Left hindlimb (tissue), 1 donor: ENCODE data around the gene SH3TC2.
A peak's percentile ranks its signal among the peaks of the same experiment; 100 is the strongest.

Experiments
- DNase-seq: peaks from one replicate; pipeline ENCODE4 v3.0.0-alpha.2; 2018

Gene SH3TC2

GRCh38 chr5:149056616-149057165 is 6.2 kb downstream of the SH3TC2 start:
- no peak for DNase-seq

- no peak for DNase-seq
Observed at GRCh38 chr5:149054416-149054815, 8.4 kb downstream of the SH3TC2 start.

GRCh38 chr5:149053072-149053695 is 9.7 kb downstream of the SH3TC2 start:
- peak; percentile 44 for DNase-seq

GRCh38 chr5:149049371-149049781 is 13.5 kb downstream of the SH3TC2 start:
- DNase-seq = no peak

- DNase-seq = no peak
Observed at GRCh38 chr5:149048811-149049210, 14.1 kb downstream of the SH3TC2 start.

DNA sequence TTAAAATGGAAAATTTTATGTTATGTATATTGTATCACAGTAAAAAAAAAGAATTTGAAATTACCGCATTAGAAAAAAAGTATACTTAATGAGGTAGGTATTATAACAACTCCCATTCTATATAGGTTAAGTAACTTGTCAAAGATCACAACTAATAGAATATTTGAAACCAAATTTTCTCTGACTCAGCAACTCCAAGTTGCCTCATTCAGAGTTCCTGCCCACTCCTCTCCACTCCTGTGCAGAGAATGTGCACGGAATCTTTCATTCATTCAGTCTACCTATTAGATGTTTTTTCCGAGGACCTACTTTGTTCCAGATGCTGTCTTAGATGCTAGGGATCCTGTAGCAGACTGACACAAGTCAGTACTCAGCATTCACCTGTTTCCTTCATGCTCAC is 15.4 kb downstream of the SH3TC2 start:
- no peak for DNase-seq

DNA sequence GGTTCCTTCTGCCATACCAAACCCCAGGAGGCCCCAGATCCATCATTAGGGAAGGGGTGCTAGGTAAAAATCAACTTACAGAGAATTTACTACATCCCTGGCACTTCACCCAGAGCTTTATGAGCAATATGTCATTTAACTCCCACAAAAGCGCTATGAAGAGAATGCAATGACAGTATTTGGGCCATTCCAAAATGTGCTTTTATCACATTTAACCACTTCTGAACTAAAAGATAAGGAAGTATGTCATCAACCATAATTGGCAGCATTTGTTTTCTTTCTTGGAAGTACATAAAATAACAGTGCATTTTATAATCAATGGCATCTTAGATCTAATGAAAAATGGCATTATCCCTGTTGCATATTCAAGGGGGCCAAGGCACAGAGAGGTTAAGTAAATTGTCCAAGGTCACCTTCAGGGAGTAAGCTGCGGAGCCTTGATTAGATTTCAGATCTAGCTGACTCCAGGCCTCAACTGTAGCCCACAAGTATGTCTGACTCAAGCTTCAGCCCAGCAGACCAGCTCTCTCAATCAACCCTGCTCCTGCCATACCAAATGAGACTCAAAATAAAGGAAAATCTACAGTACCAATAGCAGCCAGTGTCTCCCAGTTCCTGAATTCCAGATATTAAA is 16.5 kb downstream of the SH3TC2 start:
- no peak for DNase-seq

- DNase-seq = no peak
Observed at GRCh38 chr5:149045089-149045460, 17.8 kb downstream of the SH3TC2 start.

DNA sequence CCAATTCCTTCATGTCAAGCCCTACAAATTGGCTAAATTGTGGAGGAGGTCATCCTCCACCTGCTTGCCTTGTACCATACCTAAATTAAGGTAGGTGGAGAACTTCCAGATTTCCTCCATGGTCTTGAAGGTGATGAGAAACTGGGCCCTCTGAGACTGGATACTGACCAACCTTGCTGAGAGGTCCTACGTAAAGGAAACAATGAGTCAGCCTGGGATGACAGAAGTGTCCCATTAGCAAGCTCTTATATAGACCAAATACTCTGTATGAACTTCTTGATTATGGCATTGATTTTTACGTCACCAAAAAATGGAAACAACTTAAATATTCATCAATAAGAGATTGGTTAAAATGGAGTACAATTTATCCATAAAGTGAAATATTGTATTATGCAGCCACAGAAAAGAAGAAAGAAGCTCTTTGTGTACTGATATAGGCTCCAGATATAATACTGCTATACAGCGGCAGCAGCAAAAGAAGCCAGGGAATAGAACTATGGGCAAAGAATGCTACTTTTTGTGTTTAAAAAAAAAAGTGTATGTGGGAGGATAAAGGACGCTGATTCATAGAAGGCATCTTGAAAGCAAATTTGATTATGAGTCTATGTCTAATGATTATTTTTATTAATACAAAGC is 18.3 kb downstream of the SH3TC2 start:
- DNase-seq = no peak

DNA sequence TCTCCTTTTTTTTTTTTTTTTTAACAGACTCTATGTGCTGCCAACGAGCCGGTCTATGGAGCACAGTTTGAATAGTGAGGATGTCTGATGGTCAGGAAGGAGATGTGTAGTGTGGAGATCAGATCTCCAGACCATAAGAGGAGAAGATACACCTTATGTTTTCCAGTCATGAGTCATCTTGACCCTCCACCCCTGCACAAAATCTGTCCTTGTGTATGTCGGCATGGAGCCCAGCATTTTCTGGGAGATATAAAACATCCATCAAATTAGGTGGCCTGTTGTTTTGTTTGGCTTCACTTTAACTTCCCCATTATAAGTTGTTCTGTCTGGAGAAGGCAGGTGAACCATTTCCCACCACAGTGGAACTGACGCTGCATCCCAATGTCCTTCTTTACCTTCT is 19.2 kb downstream of the SH3TC2 start:
- DNase-seq = no peak

DNA sequence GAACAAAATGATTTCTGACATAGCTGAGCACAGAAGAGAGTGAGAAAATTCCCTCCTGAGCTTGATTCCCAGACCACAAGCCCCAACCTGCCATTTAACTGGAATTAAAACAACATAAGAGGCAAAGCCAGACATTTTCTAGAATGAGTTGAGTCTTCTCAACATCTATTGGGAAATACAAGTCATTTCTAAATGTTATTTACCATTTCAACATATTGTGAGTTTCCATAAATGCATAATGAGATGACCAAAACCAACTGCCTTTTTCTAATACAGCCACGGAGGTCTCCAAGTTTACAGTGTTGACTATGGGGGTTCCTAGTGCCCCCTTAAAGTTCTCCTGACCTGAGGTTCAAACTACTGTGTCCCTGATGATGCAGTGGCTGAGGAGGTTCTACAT is 20.0 kb downstream of the SH3TC2 start:
- DNase-seq = no peak

DNA sequence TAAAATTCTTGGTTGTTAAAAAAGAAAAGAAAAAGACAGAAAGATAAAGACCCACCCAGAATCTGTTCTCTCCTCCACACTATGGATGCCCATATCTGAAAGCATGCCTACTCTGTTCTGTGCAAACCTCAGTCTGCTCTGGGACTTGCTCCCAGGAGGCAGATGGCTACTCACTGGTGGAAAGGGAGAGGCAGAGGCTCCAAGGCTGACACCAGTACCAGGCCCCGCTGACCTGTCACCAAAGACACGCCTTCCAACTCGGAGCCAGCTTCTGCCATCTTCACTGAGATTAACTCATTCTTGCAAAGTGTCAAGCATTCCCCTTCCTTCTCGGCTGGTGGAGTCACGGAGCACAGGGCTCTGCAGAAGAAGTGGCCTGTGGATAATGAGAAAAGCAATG is 21.6 kb downstream of the SH3TC2 start:
- DNase-seq = no peak

DNA sequence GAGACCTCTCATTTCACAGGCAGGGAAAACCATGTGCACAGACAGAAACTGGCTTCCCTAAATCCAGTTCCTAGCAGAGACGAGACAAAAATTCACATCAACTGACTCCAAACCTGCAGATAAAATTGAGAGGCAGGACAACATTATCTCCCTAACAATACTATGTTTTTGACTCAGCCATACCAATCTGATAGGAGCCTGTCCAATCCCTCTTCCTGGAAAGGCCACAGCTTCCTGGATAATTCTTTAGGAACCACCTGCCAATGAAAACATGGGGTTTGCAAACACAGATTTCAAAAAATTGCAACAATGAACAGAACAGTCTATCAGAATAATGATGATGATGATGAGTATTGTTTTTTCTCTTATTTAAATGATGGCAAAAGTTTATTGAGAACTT is 22.4 kb downstream of the SH3TC2 start:
- no peak for DNase-seq

- no peak for DNase-seq
Observed at GRCh38 chr5:149039506-149039905, 23.4 kb downstream of the SH3TC2 start.

- DNase-seq = no peak
Observed at GRCh38 chr5:149038336-149039080, 24.4 kb downstream of the SH3TC2 start.

DNA sequence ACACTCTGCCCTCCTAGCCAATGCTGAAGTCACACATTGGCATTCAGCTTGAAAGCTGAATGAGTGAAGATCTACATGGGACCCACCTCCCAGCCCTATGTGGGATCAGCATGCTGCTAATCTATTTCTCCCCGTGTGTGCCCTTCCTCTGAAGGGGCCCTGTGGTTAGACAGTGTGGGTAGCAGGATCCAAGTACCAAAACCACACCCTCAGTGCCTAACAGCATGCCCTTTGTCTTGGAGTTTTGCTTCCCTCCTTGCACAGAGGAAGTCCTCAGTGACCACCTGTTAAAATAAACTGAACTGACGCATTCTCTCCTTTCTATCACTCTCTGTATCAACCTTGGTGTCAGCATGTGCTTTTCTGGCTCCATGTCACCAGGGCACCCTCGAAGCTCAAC is 25.0 kb downstream of the SH3TC2 start:
- no peak for DNase-seq

DNA sequence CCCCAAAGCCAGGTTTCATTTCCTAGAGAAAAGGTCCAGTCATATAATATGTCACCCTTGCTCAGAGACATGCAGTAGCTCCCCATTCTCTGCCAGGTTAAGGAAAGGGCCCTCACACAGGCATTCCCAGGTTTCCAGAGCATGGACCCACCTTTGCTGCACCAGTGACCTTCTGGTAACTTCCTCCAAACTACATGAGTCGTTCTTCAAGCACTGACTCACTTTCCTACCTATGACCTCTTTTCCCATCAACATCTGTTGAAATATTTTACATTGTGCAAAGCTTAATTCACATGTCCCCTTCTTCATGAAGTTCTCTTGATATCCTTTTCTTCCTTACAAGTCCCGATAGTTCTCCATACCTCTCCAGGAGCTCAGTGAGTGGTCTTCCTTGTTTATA is 25.9 kb downstream of the SH3TC2 start:
- no peak for DNase-seq

DNA sequence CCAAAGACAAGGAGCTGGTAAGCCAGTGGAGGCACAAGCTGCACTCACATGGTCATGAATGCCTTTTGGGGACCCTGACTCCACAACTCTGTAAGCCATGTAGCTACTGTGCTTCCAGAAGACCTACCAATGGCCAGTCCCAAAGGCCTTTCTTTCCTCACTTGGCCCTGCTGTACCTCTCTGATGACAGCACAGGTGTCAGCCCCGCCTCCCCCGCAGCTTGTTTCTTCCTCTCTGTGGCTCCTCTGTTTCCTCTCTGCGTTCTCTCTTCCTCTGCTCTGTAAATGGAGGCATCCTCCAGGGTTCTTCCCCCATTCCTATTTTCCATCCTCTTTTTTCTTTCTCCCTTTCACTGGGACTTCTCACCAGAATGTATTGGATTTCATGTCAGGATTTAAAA is 26.7 kb downstream of the SH3TC2 start:
- DNase-seq = no peak

- peak; percentile 81 for DNase-seq
Observed at GRCh38 chr5:149035372-149035790, 27.5 kb downstream of the SH3TC2 start.

DNA sequence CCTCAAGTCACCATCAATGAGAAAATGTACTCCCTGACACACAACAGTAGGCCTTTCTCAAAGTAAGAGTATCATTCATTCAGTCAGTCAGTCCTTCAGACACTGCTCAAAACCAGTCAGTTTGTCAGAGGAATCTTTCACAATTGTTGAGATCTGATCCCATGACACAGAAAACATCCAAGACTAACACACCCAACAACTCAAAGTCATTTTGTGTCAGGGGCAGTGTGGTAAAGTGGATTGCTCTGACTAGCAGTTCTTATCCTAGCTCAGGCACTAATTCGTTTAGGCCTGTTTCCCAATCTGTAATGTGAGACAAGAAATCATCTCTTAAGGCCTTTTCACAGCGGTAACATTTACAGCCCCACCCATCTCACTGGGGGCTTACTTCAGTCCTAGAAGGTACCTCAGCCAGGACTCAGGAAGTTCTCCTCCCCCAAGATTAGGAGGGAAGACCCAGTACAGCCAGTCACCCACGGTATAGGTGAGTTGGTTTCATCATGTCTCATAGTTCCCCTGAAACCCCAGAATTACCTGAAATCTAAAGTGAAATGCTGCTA is 31.9 kb downstream of the SH3TC2 start:
- no peak for DNase-seq

- DNase-seq = no peak
Observed at GRCh38 chr5:149030392-149030791, 32.5 kb downstream of the SH3TC2 start.

DNA sequence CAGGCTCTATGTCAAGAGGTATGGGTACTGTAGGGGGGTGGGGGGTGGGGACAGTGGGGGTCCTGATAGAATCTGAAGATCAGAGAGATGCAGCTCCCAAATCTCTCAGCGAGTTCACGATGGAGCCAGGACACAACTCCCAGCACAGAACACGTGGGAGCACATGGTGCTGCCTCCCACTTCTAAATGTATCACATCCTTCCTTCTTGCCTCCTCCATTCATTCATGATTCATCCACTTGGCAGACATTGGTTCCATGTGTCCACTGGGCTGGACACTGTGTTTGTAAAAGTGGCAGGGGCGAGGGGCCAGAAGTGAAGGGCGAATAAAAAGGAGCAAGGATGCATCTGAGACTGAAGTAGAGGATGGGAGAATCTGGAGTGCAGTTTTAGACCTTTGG is 33.9 kb downstream of the SH3TC2 start:
- DNase-seq = no peak

- DNase-seq = no peak
Observed at GRCh38 chr5:149028161-149028560, 34.7 kb downstream of the SH3TC2 start.
